Mesenchymal stem cell (in vitro differentiated cells and primary cell): ENCODE measurements around the gene TMEM218.
A peak's percentile ranks its signal among the peaks of the same experiment; 100 is the strongest.

Source experiments
- DNase-seq: peaks from one replicate; pipeline ENCODE4 v3.0.0-alpha.2; 2013
- H2AFZ ChIP-seq: one replicate; pipeline ENCODE4 v1.6.1; 2013; ENCODE audit warnings: low read depth, mild to moderate bottlenecking, control low read depth, inconsistent platforms, low read length, moderate library complexity
- H2AK5ac ChIP-seq: 2 replicates; pipeline ENCODE4 v1.6.1; 2013; ENCODE audit warnings: low read length, moderate library complexity, mild to moderate bottlenecking, inconsistent platforms; ENCODE audit not compliant: severe bottlenecking
- H2BK120ac ChIP-seq: one replicate; pipeline ENCODE4 v1.6.1; 2013; ENCODE audit warnings: low read depth, mild to moderate bottlenecking, inconsistent platforms, low read length, moderate library complexity
- H2BK12ac ChIP-seq, 2 experiments: one replicate each; pipeline ENCODE4 v1.6.1; 2013; ENCODE audit warnings: inconsistent platforms in 2 of 2, low read length in 2 of 2, mild to moderate bottlenecking in 2 of 2, moderate library complexity in 2 of 2, control low read depth in 1 of 2
- H2BK15ac ChIP-seq: one replicate; pipeline ENCODE4 v1.6.1; 2013; ENCODE audit warnings: mild to moderate bottlenecking, low read depth, inconsistent platforms; ENCODE audit not compliant: poor library complexity, severe bottlenecking
- H2BK5ac ChIP-seq: 2 replicates; pipeline ENCODE4 v1.6.1; 2013; ENCODE audit warnings: low read depth, mild to moderate bottlenecking, low read length, control low read depth, inconsistent platforms; ENCODE audit not compliant: poor library complexity, severe bottlenecking
- H3K14ac ChIP-seq, 2 experiments: one replicate each; pipeline ENCODE4 v1.6.1; 2013; ENCODE audit warnings: inconsistent platforms in 2 of 2, low read length in 2 of 2, control low read depth in 1 of 2, mild to moderate bottlenecking in 1 of 2, moderate library complexity in 1 of 2
- H3K18ac ChIP-seq, 2 experiments: one replicate each; pipeline ENCODE4 v1.6.1; 2013; ENCODE audit warnings: inconsistent platforms in 2 of 2, low read length in 2 of 2, control low read depth in 1 of 2, low read depth in 1 of 2, mild to moderate bottlenecking in 1 of 2
- H3K23ac ChIP-seq, 2 experiments: one replicate each; pipeline ENCODE4 v1.6.1; 2013; ENCODE audit warnings: inconsistent platforms in 2 of 2, low read length in 2 of 2, mild to moderate bottlenecking in 2 of 2, moderate library complexity in 2 of 2, control low read depth in 1 of 2
- H3K27ac ChIP-seq: 2 replicates; pipeline ENCODE4 v1.5.1; 2013; ENCODE audit warnings: mild to moderate bottlenecking, moderate library complexity, low read length, control low read depth, inconsistent platforms; ENCODE audit not compliant: poor library complexity, severe bottlenecking
- H3K27me3 ChIP-seq, 2 experiments: 2 replicates each; pipeline versions ENCODE4 v1.6.1 to v1.7.0; 2013; ENCODE audit warnings: low read length in 2 of 2, mild to moderate bottlenecking in 2 of 2, moderate library complexity in 2 of 2, control low read depth in 1 of 2, inconsistent platforms in 1 of 2; ENCODE audit not compliant: control insufficient read depth in 1 of 2, insufficient read depth in 1 of 2
- H3K36me3 ChIP-seq, 2 experiments: 2 replicates each; pipeline versions ENCODE4 v1.6.1 to v1.7.0; 2013; ENCODE audit warnings: low read length in 2 of 2, control low read depth in 1 of 2, inconsistent platforms in 1 of 2, low read depth in 1 of 2, mild to moderate bottlenecking in 1 of 2; ENCODE audit not compliant: insufficient read depth in 2 of 2, control insufficient read depth in 1 of 2
- H3K4ac ChIP-seq, 2 experiments: one replicate each; pipeline ENCODE4 v1.6.1; 2013; ENCODE audit warnings: inconsistent platforms in 2 of 2, low read length in 2 of 2, mild to moderate bottlenecking in 2 of 2, moderate library complexity in 2 of 2, control low read depth in 1 of 2, low read depth in 1 of 2
- H3K4me1 ChIP-seq: 2 replicates; pipeline ENCODE4 v1.6.1; 2013; ENCODE audit warnings: low read depth, low read length, control low read depth; ENCODE audit not compliant: control insufficient read depth, insufficient read depth
- H3K4me2 ChIP-seq: 2 replicates; pipeline ENCODE4 v1.6.1; 2013; ENCODE audit warnings: low read length, mild to moderate bottlenecking, inconsistent platforms; ENCODE audit not compliant: poor library complexity, severe bottlenecking
- H3K4me3 ChIP-seq, 2 experiments: 2 replicates each; pipeline versions ENCODE4 v1.5.1 to v1.7.0; 2013; ENCODE audit warnings: low read length in 2 of 2, mild to moderate bottlenecking in 2 of 2, control low read depth in 1 of 2, low read depth in 1 of 2; ENCODE audit not compliant: insufficient read depth in 1 of 2
- H3K79me1 ChIP-seq: replicated peaks from 2 replicates; pipeline ENCODE4 v1.6.1; 2013; ENCODE audit warnings: mild to moderate bottlenecking, control low read depth, low read length, inconsistent platforms; ENCODE audit not compliant: poor library complexity, severe bottlenecking
- H3K9ac ChIP-seq: 2 replicates; pipeline ENCODE4 v1.7.0; 2013; ENCODE audit warnings: mild to moderate bottlenecking, low read length, moderate library complexity
- H3K9me3 ChIP-seq: 2 replicates; pipeline ENCODE4 v1.7.0; 2013; ENCODE audit warnings: mild to moderate bottlenecking, low read length; ENCODE audit not compliant: control insufficient read depth
- H4K8ac ChIP-seq: one replicate; pipeline ENCODE4 v1.6.1; 2013; ENCODE audit warnings: inconsistent platforms, mild to moderate bottlenecking, low read length, moderate library complexity
- H4K91ac ChIP-seq: one replicate; pipeline ENCODE4 v1.6.1; 2013; ENCODE audit warnings: mild to moderate bottlenecking, low read length, inconsistent platforms
- WGBS: methylation state at CpG from one replicate; pipeline ENCODE4 v1.1.7; 2013; ENCODE audit warnings: mixed read lengths; 5-methylcytosine and 5-hydroxymethylcytosine counted together

TMEM218 gene

GRCh38 chr11:125062218-125062930, 49.1 kb downstream of the TMEM218 start:
- Histone ChIP-seq H2BK15ac (peak overlapping the region; percentile 92), H2BK12ac (peak overlapping the region in 1 of 2 experiments; percentile 28), H3K9me3 (no peaks in the 10 kb centered on the region), H2BK120ac (no peak overlapping the region), H3K4me1 (peaks cover 14% of the 10 kb centered on the region), H3K9ac (peak overlapping the region; percentile 86), H3K14ac (no peak overlapping the region), H3K4ac (no peak overlapping the region), H2BK5ac (no peak overlapping the region), H3K36me3 (no peaks in the 10 kb centered on the region), H4K8ac (peak overlapping the region; percentile 82), H2AFZ (peak overlapping the region; percentile 91), H3K79me1 (no peaks in the 10 kb centered on the region), H3K18ac (peak overlapping the region in 1 of 2 experiments; percentile 80), H4K91ac (no peak overlapping the region), H3K23ac (peak overlapping the region in 1 of 2 experiments; percentile 83), H2AK5ac (no peak overlapping the region), H3K4me2 (peak overlapping the region; percentile 100), H3K27me3 (peaks cover 0 to 3% of the 10 kb centered on the region in 2 experiments), H3K4me3 (peak overlapping the region; percentile 70 to 89), H3K27ac (no peak overlapping the region)
- DNase-seq = peak; percentile 11
- WGBS = 43% methylated on average over 15 of the region's 19 CpGs

DNA sequence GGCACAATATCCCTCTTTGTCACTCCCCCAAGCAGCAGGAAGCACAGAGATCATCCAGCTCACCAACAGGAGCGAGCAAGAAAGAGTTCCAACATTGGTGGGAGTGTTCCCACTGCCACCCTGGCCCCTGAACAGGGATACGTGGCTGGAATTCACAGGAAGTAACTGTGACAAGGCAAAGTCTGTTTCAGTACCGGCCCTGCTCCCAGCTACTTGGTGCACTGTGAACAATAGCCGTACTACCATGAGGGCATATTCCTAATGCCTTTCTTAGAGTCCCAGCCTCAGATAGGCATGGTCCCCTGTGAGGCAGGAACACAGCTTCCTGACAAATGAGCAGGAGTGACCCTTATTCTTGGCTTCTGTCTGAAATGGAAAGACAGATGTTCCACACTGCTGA, 50.1 kb downstream of the TMEM218 start:
- peak overlapping the region; percentile 19 for H4K8ac ChIP-seq
- DNase-seq = no peak
- no peak overlapping the region for H3K4me2 ChIP-seq
- H3K14ac ChIP-seq = no peak overlapping the region
- no peaks in the 10 kb centered on the region for H3K36me3 ChIP-seq
- H3K27ac ChIP-seq = no peak overlapping the region
- no peak overlapping the region for H3K4ac ChIP-seq
- no peaks in the 10 kb centered on the region for H3K79me1 ChIP-seq
- H2BK120ac ChIP-seq = no peak overlapping the region
- peaks cover 14% of the 10 kb centered on the region for H3K4me1 ChIP-seq
- H3K9me3 ChIP-seq = no peaks in the 10 kb centered on the region
- WGBS = 61% methylated on average over 4 of the region's 4 CpGs
- H3K18ac ChIP-seq = no peak overlapping the region
- H3K4me3 ChIP-seq = no peak overlapping the region
- H3K23ac ChIP-seq = no peak overlapping the region
- H2AK5ac ChIP-seq = no peak overlapping the region
- no peak overlapping the region for H2BK5ac ChIP-seq
- no peak overlapping the region for H3K9ac ChIP-seq
- H2BK12ac ChIP-seq = no peak overlapping the region
- no peak overlapping the region for H2BK15ac ChIP-seq
- H3K27me3 ChIP-seq = peaks cover 0 to 3% of the 10 kb centered on the region in 2 experiments
- H4K91ac ChIP-seq = no peak overlapping the region
- H2AFZ ChIP-seq = no peak overlapping the region

DNA sequence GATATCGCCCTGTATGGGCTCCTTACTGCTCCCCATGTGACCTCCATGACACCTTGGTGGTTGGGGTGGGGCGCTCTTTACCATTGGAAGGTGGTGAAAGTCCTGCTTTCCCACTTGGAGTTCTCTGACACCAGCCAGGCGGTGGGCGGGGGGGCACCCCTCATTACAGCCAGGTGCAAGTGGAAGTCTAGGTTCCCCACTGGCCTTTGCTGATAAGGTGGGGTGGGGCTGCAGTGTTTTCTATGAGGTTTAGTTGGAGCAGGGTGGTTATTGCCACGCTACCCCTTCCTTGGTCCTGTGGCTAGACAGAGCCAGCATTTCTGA, 53.8 kb downstream of the TMEM218 start:
- no peak overlapping the region for H2AK5ac ChIP-seq
- H3K9me3 ChIP-seq = no peaks in the 10 kb centered on the region
- H2BK5ac ChIP-seq = no peak overlapping the region
- H2BK15ac ChIP-seq = no peak overlapping the region
- H4K91ac ChIP-seq = no peak overlapping the region
- H3K23ac ChIP-seq = no peak overlapping the region
- H4K8ac ChIP-seq = no peak overlapping the region
- no peak overlapping the region for H2AFZ ChIP-seq
- H3K18ac ChIP-seq = no peak overlapping the region
- no peaks in the 10 kb centered on the region for H3K27me3 ChIP-seq
- no peak overlapping the region for H3K27ac ChIP-seq
- H3K14ac ChIP-seq = no peak overlapping the region
- WGBS = 91% methylated on average over 5 of the region's 5 CpGs
- no peaks in the 10 kb centered on the region for H3K36me3 ChIP-seq
- H3K4me1 ChIP-seq = peaks cover 2% of the 10 kb centered on the region
- H3K79me1 ChIP-seq = no peaks in the 10 kb centered on the region
- H2BK120ac ChIP-seq = no peak overlapping the region
- no peak overlapping the region for H3K9ac ChIP-seq
- no peak overlapping the region for H3K4me3 ChIP-seq
- no peak for DNase-seq
- no peak overlapping the region for H3K4me2 ChIP-seq
- H3K4ac ChIP-seq = no peak overlapping the region
- H2BK12ac ChIP-seq = no peak overlapping the region

DNA sequence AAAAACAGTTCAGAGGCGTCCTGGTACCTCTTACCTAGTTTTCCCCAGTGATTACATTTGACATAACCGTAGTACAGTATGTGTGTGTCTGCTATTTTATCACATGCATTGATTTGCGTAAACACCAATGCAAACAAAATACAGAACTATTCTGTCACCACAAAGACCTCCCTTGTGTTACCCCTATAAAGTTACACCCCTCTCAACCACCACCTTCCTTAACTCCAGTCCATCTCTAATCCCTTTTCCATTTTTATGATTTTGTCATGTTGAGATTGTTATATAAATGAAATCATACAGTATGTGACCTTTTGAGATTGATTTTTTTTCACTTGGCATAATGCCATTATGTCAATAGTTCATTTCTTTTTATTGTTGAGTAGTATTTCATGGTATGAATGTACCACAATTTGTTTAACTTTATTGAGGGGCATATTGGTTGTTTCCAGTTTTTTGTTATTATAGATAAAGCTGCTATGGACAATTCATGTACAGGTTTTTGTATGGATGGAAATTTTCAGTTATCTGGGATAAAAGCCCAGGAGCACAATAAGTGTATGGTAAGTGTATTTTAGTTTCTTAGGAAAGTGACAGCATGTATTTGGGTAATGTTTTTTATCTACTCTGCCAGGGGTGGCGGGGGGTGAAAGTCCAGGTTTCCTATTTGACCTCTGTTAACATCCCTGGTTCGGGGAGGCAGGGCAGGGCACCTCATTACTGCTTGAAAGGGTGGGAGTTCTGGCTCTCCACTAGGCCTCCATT, 54.3 kb downstream of the TMEM218 start:
- no peak overlapping the region for H3K23ac ChIP-seq
- H2BK120ac ChIP-seq = no peak overlapping the region
- no peak overlapping the region for H4K91ac ChIP-seq
- H2BK5ac ChIP-seq = no peak overlapping the region
- H3K4me3 ChIP-seq = no peak overlapping the region
- H3K18ac ChIP-seq = no peak overlapping the region
- H3K4me1 ChIP-seq = no peaks in the 10 kb centered on the region
- H3K4ac ChIP-seq = no peak overlapping the region
- no peak overlapping the region for H4K8ac ChIP-seq
- H3K36me3 ChIP-seq = no peaks in the 10 kb centered on the region
- no peaks in the 10 kb centered on the region for H3K27me3 ChIP-seq
- WGBS = 94% methylated on average over 4 of the region's 5 CpGs
- no peak for DNase-seq
- no peak overlapping the region for H3K4me2 ChIP-seq
- H2BK12ac ChIP-seq = no peak overlapping the region
- no peaks in the 10 kb centered on the region for H3K9me3 ChIP-seq
- H3K79me1 ChIP-seq = no peaks in the 10 kb centered on the region
- H3K14ac ChIP-seq = no peak overlapping the region
- no peak overlapping the region for H2AK5ac ChIP-seq
- no peak overlapping the region for H2AFZ ChIP-seq
- H3K9ac ChIP-seq = no peak overlapping the region
- H2BK15ac ChIP-seq = no peak overlapping the region
- no peak overlapping the region for H3K27ac ChIP-seq
